Hepatocyte (in vitro differentiated cells): ENCODE results near the gene CYP11A1. TPM values are rescaled to one million over a fixed set of nuclear protein-coding genes. Genes with fewer than 3 reads are reported as not detected.

Experiments
- DNase-seq: peaks from one replicate; pipeline ENCODE4 v3.0.0-alpha.2; 2016; ENCODE audit warnings: low spot score
- H2AFZ ChIP-seq: fragments of 200-600 bp; sonication (generic); 2 replicates; pipeline ENCODE4 v1.6.0; 2016; ENCODE audit warnings: antibody characterized with exemption, mild to moderate bottlenecking
- H3K27ac ChIP-seq: fragments of 200-600 bp; sonication (generic); 2 replicates; pipeline ENCODE4 v1.5.1; 2016; ENCODE audit warnings: mild to moderate bottlenecking
- H3K27me3 ChIP-seq: fragments of 200-600 bp; sonication (generic); 2 replicates; pipeline ENCODE4 v1.6.1; 2016
- H3K36me3 ChIP-seq: fragments of 200-600 bp; sonication (generic); replicated peaks from 2 replicates; pipeline ENCODE4 v1.5.1; 2016; ENCODE audit warnings: low read depth; ENCODE audit not compliant: insufficient read depth
- H3K4me1 ChIP-seq: fragments of 200-600 bp; sonication (generic); 2 replicates; pipeline ENCODE4 v1.5.1; 2016; ENCODE audit warnings: mild to moderate bottlenecking, moderate library complexity; ENCODE audit not compliant: insufficient read depth
- H3K4me2 ChIP-seq: fragments of 200-600 bp; sonication (generic); 2 replicates; pipeline ENCODE4 v1.6.0; 2016
- H3K4me3 ChIP-seq: fragments of 200-600 bp; sonication (generic); 2 replicates; pipeline ENCODE4 v1.5.1; 2016; ENCODE audit warnings: mild to moderate bottlenecking
- H3K79me2 ChIP-seq: fragments of 200-600 bp; sonication (generic); 2 replicates; pipeline ENCODE4 v1.6.0; 2017; ENCODE audit warnings: mild to moderate bottlenecking
- H3K9me2 ChIP-seq: fragments of 200-600 bp; sonication (generic); replicated peaks from 2 replicates; pipeline ENCODE4 v1.6.0; 2017; ENCODE audit warnings: mild to moderate bottlenecking; ENCODE audit not compliant: insufficient read depth
- H3K9me3 ChIP-seq: fragments of 200-600 bp; sonication (generic); 2 replicates; pipeline ENCODE4 v1.5.1; 2016; ENCODE audit warnings: low read depth, mild to moderate bottlenecking
- H4K20me1 ChIP-seq: fragments of 200-600 bp; sonication (generic); 2 replicates; pipeline ENCODE4 v1.6.0; 2016; ENCODE audit warnings: mild to moderate bottlenecking; ENCODE audit not compliant: insufficient read depth, poor library complexity, severe bottlenecking
- CTCF ChIP-seq: fragments of 200-600 bp; sonication (generic); IDR thresholded peaks from 2 replicates; pipeline ENCODE4 v1.5.1; 2016; ENCODE audit warnings: antibody characterized with exemption, mild to moderate bottlenecking; ENCODE audit not compliant: poor library complexity
- EZH2 ChIP-seq: fragments of 200-600 bp; sonication (generic); IDR thresholded peaks from 2 replicates; pipeline ENCODE4 v1.6.1; 2016; ENCODE audit warnings: antibody characterized with exemption, mild to moderate bottlenecking, borderline replicate concordance
- EZH2phosphoT487 ChIP-seq: fragments of 200-600 bp; sonication (generic); IDR thresholded peaks from one replicate; pipeline ENCODE4 v1.6.1; 2018; ENCODE audit warnings: antibody characterized with exemption, mild to moderate bottlenecking, low read depth, moderate library complexity; ENCODE audit not compliant: unreplicated experiment, severe bottlenecking
- WGBS: methylation state at CpG from one replicate; pipeline ENCODE4 v1.1.6; 2016; ENCODE audit warnings: low lambda C conversion rate; ENCODE audit errors: missing lambda C conversion rate; 5-methylcytosine and 5-hydroxymethylcytosine counted together
- polyA plus RNA-seq: library from polyadenylated mRNA; unstranded; fragments of >200 nt; fragmentation: Nextera tagmentation; extraction: Ambion mirVana; gene quantifications from 2 replicates; pipeline ENCODE4 v1.2.1, GENCODE V29; 2016
- total RNA-seq: library from RNA; depleted of rRNA; stranded (reverse); fragments of >200 nt; gene quantifications from 2 replicates; pipeline ENCODE4 v1.2.3, GENCODE V29; 2014

Gene CYP11A1
- total and polyA plus RNA-seq, 2 experiments from 2014 or later = 0.80 to 2.6 TPM

DNA sequence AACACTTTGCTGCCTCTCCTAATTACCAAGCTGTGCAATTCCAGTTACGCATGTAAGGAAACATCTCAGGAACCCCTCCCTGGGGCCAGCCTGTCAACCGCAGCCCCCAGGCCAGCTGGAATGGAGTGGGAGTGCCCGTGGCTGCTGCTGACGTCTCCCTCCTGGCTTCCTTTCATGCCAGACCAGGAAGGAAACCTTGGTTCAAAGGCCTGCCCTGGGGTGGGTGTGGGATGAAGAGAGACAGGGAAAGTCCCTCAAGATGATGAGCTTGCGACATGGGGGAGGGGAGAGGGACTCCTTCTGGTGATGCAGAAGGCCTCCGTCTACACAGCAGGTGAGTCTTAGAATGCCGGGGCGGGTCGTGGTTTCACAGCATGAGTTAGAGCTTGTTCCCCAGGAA is 11.4 kb upstream of the CYP11A1 start:
- no peaks in the 10 kb centered on the region for H3K9me2 ChIP-seq
- DNase-seq = peak; percentile 51

GRCh38 chr15:74377831-74378766 is 10.7 kb upstream of the CYP11A1 start:
- Histone ChIP-seq H2AFZ (no peak overlapping the region), H3K36me3 (no peaks in the 10 kb centered on the region), H3K4me2 (no peak overlapping the region), H3K79me2 (no peaks in the 10 kb centered on the region), H3K4me1 (no peaks in the 10 kb centered on the region), H4K20me1 (no peaks in the 10 kb centered on the region), H3K4me3 (no peak overlapping the region), H3K9me2 (no peaks in the 10 kb centered on the region), H3K27me3 (no peaks in the 10 kb centered on the region), H3K9me3 (no peaks in the 10 kb centered on the region), H3K27ac (peak overlapping the region; percentile 68)
- TF ChIP-seq EZH2phosphoT487 (no peak), CTCF (no peak), EZH2 (no peak)
- whole genome bisulfite sequencing = 86% methylated on average over 15 of the region's 15 CpGs
- DNase-seq = no peak

More for the DNA sequence above, 11.4 kb upstream of the CYP11A1 start:
- H4K20me1 ChIP-seq = no peaks in the 10 kb centered on the region
- no peaks in the 10 kb centered on the region for H3K9me3 ChIP-seq
- no peaks in the 10 kb centered on the region for H3K4me1 ChIP-seq
- H3K4me3 ChIP-seq = no peak overlapping the region
- no peak for TF ChIP-seq CTCF
- no peak overlapping the region for H2AFZ ChIP-seq
- H3K27ac ChIP-seq = peak overlapping the region; percentile 68
- 62% methylated on average over 9 of the region's 9 CpGs for WGBS
- H3K27me3 ChIP-seq = no peaks in the 10 kb centered on the region
- H3K4me2 ChIP-seq = no peak overlapping the region
- H3K79me2 ChIP-seq = no peaks in the 10 kb centered on the region
- H3K36me3 ChIP-seq = no peaks in the 10 kb centered on the region

- H3K36me3 ChIP-seq = no peaks in the 10 kb centered on the region
- H3K27me3 ChIP-seq = no peaks in the 10 kb centered on the region
- H4K20me1 ChIP-seq = no peaks in the 10 kb centered on the region
- no peak overlapping the region for H2AFZ ChIP-seq
- no peaks in the 10 kb centered on the region for H3K79me2 ChIP-seq
- H3K4me1 ChIP-seq = no peaks in the 10 kb centered on the region
- no peak overlapping the region for H3K27ac ChIP-seq
- no peak for DNase-seq
- H3K4me2 ChIP-seq = no peak overlapping the region
- TF ChIP-seq EZH2 (no peak), EZH2phosphoT487 (no peak)
- no peaks in the 10 kb centered on the region for H3K9me2 ChIP-seq
- no peaks in the 10 kb centered on the region for H3K9me3 ChIP-seq
- no peak overlapping the region for H3K4me3 ChIP-seq
- 92% methylated on average over 6 of the region's 6 CpGs for WGBS
Measured at GRCh38 chr15:74376825-74377581, 9.6 kb upstream of the CYP11A1 start.

DNA sequence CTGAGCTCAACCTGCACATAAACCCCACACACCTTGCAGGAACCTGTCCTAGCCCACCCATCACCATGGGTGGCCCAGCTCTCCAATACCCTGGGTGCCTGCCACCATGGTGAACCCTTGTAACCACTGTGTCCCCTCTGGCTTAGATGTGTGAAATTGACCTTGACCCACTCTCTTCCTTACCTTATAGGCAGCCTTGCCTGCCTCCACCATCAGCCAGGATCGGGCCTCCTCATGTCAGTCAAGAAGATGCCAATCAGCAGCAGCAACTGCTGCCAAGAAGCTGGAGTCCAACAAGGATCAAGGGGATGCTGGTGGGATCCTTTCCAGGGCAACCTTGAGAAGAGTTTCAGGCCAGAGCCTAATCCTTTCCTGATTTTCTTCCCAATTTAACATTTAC is 8.8 kb upstream of the CYP11A1 start:
- H3K27me3 ChIP-seq = no peaks in the 10 kb centered on the region
- no peak overlapping the region for H3K4me3 ChIP-seq
- H3K36me3 ChIP-seq = no peaks in the 10 kb centered on the region
- no peak overlapping the region for H2AFZ ChIP-seq
- no peak overlapping the region for H3K27ac ChIP-seq
- H3K9me3 ChIP-seq = no peaks in the 10 kb centered on the region
- H4K20me1 ChIP-seq = no peaks in the 10 kb centered on the region
- no peak overlapping the region for H3K4me2 ChIP-seq
- H3K4me1 ChIP-seq = no peaks in the 10 kb centered on the region
- H3K79me2 ChIP-seq = no peaks in the 10 kb centered on the region
- no peaks in the 10 kb centered on the region for H3K9me2 ChIP-seq
- TF ChIP-seq CTCF = no peak
- no peak for TF ChIP-seq EZH2
- TF ChIP-seq EZH2phosphoT487 = no peak
- DNase-seq = no peak
- WGBS = 86% methylated on average over 1 of the region's 1 CpG
